Non-pigmented ciliary epithelial cell (primary cell): ENCODE measurements around the gene PVALEF.

Experiments
- DNase-seq: peaks from one replicate; pipeline ENCODE4 v3.0.0-alpha.2; 2010; ENCODE audit warnings: low read depth

PVALEF gene

GRCh38 chr17:81183807-81184206 lies 18.5 kb downstream of the PVALEF start:
- DNase-seq: no peak

DNA sequence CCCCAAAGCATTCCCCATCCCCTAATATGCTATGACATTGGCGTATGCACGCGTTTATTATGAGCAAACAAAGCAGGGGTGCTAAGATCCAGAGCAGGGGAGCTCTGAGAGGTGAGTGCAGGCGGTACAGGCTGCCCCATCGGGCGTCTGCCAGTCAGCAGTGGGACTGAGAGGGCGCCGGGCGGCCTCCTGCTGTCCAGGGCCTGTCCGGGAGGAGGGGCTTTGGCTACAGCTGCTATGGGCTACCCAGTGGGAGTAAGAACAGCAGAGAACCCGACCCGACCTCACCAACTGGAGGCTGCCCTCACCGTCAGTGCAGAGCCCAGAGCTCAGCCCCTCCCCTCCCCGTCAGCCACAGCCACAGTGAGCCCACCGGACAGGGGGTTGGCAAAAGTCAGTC lies 19.2 kb downstream of the PVALEF start:
- no peak for DNase-seq

GRCh38 chr17:81186203-81186602 lies 20.9 kb downstream of the PVALEF start:
- no peak for DNase-seq

GRCh38 chr17:81187120-81187519 lies 21.8 kb downstream of the PVALEF start:
- DNase-seq: no peak

DNA sequence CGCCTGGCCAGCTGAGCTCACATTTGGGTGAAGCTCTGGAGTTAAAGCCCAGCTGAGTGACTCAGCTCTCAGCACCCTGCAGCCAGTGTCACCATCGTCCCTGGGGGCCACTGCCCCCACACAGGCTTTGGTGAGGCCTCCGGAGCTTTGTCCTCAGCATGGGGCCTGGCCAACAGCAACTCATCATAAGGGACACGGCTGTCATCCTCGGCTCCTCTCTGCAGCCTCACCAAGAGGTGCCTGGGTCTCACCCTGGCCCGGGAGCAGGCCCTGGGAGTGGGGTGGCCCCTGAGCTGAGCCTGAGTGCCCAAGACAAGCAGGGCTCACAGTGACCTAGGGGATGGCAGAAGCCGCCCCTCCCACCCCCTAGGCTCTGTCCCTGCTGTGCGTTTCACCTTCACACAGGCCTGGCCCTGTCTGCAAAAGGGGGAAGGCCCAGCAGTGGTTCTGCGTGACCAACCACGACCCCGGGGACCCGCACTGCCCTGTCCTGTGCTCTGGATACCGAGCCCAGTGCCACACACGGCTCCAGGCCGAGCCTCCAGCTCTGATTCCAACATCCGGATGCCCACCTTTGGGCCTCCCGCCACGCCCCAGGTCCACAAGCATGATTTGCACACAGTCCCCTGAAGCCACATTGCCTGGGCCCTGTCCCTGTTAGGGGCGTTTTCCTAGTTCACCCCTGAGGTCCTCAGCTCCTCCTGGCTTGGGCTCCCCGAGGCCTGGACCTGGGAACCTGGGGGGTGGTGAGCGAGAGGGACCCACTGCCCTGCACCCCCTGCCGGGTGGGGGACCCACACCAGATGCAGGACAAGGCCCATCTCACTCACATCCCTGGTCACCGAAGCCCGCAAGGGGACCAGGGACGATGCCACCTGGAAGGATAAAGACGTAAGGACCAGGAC lies 22.5 kb downstream of the PVALEF start:
- DNase-seq: no peak

GRCh38 chr17:81188491-81188840 lies 23.2 kb downstream of the PVALEF start:
- DNase-seq: no peak

GRCh38 chr17:81189016-81189415 lies 23.7 kb downstream of the PVALEF start:
- no peak for DNase-seq

GRCh38 chr17:81189670-81190530 lies 24.6 kb downstream of the PVALEF start:
- DNase-seq: no peak

DNA sequence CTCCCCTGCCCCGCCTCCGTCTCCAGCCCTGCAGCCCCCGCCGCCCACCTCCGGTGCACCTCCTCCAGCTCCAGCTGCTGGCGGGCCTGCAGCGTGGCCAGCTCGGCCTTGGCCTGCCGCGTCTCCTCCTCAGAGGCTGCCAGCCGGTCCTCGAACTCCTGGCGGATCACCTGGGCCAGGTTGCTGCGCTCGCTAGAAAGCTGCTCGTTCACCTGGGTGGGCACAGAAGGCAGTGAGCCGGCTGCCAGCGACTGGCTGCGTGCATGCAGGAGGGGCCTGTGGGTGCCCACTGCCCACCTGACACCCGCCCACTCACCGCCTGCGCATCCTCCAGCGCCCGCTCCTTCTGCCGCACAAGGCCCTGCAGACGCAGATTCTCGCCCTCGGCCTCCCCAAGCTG lies 25.3 kb downstream of the PVALEF start:
- no peak for DNase-seq

- DNase-seq: no peak
These were observed 25.8 kb downstream of the PVALEF start for GRCh38 chr17:81191116-81191515.

DNA sequence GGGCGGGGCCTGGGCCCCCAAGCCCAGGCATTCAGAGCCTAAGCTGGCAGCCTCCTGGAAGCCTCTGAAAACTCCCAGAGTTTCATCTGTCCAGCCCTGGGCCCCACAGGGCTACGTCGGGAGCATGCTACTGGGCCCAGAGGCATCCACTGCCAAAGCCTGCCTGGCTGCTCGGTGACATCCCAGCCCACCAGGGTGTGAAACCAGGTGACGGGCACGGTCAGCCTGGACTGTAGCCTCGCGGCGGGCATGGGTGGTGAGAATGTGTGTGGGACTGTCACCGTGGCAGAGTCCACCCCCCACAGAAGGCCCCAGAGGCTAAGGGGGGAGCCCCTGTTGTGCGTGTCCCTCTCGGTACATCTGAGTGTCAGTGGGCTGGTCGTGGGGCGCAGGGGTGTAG lies 26.3 kb downstream of the PVALEF start:
- DNase-seq: no peak

DNA sequence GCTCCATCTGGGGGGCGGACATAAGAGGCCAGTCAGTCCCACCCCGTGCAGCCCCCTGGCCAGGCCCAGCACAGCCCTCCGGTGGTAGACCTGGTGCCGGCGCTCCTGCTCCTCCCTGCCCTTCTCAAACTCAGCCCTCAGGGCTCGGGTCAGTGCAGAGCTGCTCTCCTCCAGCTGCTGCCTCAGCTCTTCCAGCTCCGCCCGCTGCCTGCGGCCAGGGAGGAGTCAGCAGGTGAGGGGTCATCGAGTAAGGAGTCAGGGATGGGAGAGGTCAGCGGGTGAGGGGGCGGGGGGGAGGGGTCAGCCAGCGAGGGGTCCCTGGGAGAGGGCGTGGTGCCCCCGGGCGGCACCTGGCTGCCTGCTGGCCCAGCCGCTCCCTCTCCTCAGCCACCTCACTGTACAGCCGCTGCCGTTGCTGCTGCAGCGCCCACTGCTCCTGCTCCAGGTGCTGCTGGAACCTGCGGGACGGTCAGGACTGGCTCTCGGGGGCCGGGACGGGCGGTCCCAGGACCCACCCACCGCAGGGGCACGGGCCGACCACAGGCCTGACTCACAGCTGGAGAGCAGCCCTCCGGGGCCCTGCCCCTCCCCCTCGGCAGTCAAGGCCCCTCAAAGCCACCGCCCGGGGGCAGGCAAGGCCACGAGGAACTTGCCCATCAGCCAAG lies 27.2 kb downstream of the PVALEF start:
- no peak for DNase-seq

DNA sequence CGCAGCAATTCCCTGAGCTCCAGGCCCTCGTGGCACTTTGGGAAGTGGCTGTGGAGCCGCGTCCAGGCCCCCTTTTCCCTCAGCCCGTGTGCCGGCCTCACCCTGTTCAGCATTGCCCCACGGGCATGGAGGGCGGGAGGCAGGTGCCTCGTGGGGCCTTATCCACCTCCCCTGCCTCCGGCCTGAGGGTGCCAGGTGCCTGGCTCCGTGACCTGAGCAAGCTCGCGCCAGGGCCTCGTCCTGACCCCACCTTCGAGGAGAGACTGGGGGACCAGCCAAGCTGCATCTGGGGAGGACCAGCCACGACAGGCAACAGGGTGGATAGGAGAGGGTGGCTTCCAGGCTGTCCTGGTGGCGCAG lies 27.7 kb downstream of the PVALEF start:
- no peak for DNase-seq

DNA sequence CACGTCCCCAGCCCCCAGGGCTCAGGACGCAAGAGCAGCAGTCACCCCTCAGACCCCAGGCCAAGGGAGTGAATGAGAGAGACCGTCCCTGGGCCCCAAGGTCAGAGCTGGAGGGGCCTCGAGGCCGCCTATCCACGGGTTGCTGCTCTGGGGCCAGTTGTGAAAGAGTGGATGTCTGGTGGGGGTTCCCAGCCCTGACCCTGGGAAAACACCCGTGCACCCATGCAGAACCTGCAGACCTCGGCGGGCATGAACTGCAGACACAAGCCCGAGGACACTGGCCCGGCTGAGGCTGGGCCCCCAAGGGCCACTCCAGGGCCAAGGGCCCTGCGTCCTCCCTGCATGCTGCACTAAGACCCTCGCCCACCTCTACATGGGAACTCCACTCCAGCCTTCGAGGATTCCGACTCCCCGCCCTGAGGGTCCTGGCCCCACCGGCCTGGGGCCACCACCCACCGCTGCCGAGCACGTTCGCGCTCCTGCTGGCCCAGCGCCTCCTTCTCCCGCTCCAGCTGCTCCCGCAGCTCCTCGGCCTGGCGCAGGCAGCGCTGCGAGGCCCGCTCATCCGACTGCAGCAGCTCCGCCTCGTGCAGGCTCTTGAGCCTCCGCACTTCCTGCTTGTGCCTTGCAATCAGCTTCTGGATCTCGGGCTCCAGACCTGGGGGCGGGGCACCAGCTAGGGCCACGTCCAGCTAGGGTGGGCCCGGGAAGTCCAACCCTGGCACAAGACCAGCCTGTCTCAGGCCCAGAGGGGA lies 28.3 kb downstream of the PVALEF start:
- DNase-seq: no peak

DNA sequence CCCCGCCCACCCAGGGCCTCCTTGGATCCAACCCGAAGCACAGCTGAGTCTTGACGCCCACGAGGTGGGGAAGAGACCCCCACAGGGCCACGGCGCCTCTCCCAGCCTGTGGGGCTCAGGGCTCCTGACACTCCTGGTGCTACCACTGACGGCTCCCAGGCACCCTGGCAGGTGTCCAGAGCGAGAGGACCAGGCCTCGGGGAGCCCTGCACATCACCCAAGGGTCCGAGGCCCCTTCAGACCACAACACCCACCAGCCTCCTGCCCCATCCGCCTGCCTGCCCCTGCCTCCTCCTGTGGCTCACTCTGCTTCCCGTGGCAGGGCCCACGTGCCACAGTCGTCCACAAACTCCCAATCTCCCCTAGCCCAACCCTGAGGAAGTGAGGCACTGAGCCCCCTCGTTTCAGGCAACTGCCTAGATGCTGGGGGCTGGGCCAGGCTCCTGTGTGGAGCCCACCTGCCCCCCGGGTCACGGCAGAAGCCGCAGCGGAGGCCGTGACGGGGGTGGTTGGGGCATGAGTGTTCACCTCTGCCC lies 29.0 kb downstream of the PVALEF start:
- no peak for DNase-seq

DNA sequence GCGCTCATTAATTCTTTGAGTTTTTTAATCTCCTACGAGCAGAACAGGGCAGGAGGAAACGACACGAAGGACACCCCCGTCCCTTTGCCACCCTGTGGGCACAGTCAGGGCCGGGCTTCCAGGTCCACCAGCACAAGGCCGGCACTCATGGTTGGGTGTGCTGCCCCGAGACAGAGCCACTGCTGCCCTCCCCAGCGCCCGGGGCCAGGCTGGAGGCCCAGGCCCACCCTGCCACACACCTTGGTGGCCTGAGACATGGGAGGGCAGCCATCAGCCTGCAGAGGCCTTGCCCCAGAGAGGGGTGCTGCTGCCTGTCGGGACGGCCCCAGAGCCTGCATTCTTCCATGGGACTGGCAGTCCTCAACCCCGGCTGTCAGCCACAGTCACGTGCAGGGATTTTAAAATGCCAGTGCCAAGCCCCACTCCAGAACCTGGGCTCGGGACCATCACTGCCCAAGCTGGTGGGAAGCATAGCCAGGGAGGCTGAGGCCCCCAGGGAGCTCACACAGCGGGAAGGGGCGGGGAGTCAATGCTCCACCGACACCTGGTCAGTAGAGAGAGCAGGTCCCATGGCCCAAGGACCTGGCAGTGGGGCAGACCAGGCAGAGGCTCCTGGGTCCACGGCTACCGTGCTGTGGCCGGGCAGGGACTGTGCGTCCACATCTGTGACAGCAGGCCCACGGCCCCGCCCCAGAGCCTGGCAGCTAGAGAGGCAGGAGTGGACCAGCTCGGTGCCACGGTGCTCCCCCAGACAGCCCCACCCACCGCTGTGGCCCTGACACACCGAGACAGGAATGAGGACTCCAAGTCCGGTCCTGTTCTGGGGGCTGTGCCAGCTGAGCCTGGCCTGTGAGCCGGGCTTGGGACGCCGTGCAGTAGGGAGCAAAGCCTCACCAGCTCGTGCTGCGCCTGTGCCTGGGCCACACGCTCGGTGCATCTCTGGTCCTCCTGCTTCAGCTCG lies 29.9 kb downstream of the PVALEF start:
- no peak for DNase-seq

DNA sequence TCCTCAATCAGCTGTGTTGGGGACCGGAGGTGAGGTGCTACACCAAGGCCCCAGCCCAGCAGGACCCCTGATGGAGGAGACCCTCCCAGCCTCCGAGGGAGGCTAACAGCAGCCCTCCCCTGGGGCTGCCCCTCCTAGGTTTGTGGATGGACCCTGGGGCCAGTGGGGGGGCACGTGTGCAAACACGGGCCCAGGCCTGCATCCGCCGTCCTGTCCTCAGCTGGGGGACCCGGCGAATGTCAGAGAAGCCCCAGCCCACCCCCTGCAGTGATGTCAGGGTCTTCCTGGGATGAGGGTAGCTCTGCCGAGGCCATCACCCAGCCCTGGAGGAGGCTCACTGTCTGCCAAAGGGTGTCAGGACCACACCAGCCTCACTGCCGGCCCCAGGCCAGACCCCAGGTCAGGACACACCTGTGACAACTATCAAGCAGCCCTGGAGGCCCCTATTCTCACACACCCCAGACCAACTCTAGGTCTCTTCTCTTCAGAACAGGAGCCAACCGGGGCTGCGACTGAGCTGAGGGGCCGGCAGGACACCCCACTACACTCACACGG lies 30.7 kb downstream of the PVALEF start:
- DNase-seq: no peak

DNA sequence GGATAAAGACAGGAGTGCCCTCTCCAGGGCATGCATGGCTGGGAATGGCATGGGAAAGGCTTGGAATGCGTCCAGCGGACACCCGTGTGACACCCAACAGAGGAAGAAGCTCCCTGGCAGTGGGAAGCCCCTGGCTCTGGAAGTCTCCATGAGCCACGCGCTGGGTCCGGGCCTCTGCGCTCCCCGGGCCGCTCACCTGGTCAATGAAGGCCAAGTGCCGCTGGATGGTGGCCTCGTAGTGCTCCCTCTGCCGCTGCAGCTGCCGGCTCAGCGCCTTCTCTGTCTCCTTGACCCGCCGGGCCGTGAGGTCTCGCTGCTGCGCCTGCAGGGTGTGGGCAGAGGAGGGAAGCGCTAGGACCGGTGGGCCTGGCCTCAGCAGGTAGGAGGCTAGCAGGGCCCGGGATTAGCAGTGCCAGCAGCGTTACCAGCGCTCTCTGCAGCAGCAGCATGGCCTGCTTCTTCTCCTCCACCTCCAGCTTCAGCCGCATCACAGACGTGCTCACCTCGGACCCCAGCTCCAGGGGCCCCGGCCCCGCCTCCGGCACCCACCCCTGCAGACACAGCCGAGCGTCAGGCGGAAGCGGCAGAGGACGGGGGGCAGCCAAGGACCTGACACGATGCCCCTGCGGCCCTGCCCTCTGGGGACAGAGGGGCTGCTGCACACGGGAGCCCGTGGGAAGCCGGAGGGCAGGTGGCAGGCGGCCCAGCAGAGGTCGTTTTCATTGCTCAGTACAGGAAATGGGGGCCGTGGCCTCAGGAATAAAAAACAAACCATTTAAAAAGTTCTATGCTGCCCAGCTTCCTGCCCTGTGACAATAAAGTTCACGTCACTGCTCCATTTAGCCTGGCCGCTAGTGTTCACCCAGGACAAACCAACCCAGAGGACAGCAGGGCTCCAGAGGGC lies 31.4 kb downstream of the PVALEF start:
- DNase-seq: no peak

- no peak for DNase-seq
These were observed 32.1 kb downstream of the PVALEF start for GRCh38 chr17:81197409-81197795.
